Body of pancreas (tissue), 4 donors: Measurements from ENCODE around the gene KIF6.

Experiments
- CTCF ChIP-seq, 7 experiments: fragments of 450-650 bp in 4 of 7; fragments of 200-600 bp in 3 of 7; sonication (generic) in 3 of 7; IDR thresholded peaks; one replicate each; pipeline ENCODE4 v1.5.1; 2016 to 2019; ENCODE audit warnings: antibody characterized with exemption in 7 of 7
- POLR2A ChIP-seq, 3 donors: fragments of 450-650 bp; IDR thresholded peaks; one replicate each; pipeline ENCODE4 v1.6.1; 2016; ENCODE audit warnings: antibody characterized with exemption in 3 of 3, mild to moderate bottlenecking in 2 of 3

GRCh38 chr6:39307462-39307861 lies 417.7 kb downstream of the KIF6 start:
- TF ChIP-seq CTCF (IDR thresholded peaks at IDR 0.05): no peak
- no peak for TF ChIP-seq POLR2A (IDR thresholded peaks at IDR 0.05)
